K562 treated with DMSO at 1 percent for 4 hours (cell line): ENCODE measurements around the gene ZFC3H1. TPM values are rescaled to one million over a fixed set of nuclear protein-coding genes. Genes with fewer than 3 reads are reported as not detected.

Source experiments
- total RNA-seq: library from RNA; unstranded; fragments of 300-600 nt; gene quantifications from 2 replicates; pipeline ENCODE4 v1.2.3, GENCODE V29; 2022; ENCODE audit not compliant: insufficient read depth

The ZFC3H1 gene, protein sequence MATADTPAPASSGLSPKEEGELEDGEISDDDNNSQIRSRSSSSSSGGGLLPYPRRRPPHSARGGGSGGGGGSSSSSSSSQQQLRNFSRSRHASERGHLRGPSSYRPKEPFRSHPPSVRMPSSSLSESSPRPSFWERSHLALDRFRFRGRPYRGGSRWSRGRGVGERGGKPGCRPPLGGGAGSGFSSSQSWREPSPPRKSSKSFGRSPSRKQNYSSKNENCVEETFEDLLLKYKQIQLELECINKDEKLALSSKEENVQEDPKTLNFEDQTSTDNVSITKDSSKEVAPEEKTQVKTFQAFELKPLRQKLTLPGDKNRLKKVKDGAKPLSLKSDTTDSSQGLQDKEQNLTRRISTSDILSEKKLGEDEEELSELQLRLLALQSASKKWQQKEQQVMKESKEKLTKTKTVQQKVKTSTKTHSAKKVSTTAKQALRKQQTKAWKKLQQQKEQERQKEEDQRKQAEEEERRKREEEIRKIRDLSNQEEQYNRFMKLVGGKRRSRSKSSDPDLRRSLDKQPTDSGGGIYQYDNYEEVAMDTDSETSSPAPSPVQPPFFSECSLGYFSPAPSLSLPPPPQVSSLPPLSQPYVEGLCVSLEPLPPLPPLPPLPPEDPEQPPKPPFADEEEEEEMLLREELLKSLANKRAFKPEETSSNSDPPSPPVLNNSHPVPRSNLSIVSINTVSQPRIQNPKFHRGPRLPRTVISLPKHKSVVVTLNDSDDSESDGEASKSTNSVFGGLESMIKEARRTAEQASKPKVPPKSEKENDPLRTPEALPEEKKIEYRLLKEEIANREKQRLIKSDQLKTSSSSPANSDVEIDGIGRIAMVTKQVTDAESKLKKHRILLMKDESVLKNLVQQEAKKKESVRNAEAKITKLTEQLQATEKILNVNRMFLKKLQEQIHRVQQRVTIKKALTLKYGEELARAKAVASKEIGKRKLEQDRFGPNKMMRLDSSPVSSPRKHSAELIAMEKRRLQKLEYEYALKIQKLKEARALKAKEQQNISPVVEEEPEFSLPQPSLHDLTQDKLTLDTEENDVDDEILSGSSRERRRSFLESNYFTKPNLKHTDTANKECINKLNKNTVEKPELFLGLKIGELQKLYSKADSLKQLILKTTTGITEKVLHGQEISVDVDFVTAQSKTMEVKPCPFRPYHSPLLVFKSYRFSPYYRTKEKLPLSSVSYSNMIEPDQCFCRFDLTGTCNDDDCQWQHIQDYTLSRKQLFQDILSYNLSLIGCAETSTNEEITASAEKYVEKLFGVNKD (N-terminal part only)
- 15.1 and 25.9 TPM in 2 replicates for total RNA-seq

DNA sequence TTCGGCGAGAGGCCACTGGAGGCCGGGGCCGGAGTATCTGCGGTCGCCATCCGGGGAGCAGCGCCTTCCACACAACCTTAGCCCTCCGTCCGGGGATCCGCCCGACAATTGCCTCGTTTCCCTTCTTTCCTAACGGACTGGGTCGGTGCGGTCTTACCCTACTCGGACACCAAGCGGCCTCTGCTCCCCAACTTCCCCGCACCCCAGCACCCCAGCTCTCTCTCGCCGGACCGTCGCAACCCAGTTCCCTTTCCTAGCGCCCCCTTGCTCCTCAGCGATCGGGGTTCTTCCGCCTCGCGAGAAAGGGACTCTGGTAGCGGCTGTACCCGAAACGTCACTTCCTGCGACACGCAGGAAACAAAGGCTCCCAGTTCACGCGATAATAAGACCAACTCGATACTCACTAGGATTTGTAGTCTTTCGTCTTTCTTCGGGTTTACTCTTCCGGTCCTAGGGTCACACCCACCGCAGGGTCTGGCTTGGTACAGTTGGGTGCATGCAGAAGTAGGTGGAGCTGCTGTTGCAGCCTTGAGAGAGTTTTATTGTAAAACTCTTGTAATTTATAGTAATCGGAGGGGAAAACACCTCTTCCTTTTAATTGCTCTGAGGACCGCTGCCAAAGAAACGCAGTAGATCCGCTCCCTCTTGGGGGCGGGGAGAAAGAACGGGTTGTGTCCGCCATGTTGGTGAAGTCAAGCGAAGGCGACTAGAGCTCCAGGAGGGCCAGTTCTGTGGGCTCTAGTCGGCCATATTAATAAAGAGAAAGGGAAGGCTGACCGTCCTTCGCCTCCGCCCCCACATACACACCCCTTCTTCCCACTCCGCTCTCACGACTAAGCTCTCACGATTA is at the start of gene ZFC3H1, which contains the start of gene THAP2:
Gene ZFC3H1 (minus strand): TSS at position 288 of the 850 bp plus-strand sequence. CDS start 238 bp downstream, at position 50.
Gene THAP2 (plus strand): TSS at position 741 of the 850 bp plus-strand sequence. CDS start 209 bp downstream, outside the sequence.

DNA sequence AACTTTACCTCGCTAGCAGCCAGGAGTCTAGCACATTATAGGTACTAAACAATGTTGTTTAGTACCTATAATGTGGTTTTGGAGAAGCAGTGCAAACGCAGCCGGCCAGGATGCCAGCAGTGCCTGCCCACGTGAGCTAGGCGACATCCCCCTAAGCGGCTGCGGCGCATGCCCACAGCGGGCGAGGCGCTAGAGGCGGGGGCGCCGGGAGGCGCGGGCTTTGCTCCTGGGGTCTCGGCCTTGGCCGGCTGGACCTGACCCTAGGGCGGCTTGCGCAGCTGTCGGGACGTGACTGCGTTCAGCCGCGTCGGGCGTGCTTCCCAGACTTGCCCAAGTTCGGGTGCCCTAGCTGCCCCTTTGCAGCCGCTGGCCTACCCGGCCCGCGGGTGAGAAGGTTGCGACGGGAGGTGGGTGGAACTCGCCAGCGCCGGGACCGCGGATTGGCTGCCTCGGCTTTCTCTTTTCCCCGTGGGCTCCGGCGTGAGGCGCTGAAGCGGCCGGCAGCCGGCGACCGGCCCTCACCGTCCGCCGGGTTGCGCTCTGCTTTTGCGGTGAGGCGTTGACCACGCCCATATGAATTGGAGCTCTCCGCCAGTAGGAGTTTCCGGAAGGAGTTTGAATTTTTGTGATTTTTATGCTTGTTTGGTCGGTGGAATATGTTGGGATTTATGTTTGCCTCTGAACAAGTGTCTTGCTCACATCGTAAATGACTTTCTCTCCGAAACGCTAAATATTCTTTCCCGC is 22.4 kb upstream of the ZFC3H1 start, which contains the start of gene TMEM19:
Gene TMEM19 (plus strand): TSS at position 169 of the 744 bp plus-strand sequence. CDS start 599 bp downstream, outside the sequence.

Other genes with a start within 250 kb of the ZFC3H1 start
- gene LGR5, start 224.1 kb downstream of the ZFC3H1 start, total RNA-seq: not detected in 2 replicates
- gene THAP2, start 453 bp upstream of the ZFC3H1 start, total RNA-seq: 4.4 and 4.7 TPM in 2 replicates
- gene TMEM19, start 22.2 kb upstream of the ZFC3H1 start, total RNA-seq: 5.2 and 6.5 TPM in 2 replicates
- 7.8 and 9.0 TPM in 2 replicates for gene RAB21, start 91.0 kb upstream of the ZFC3H1 start, total RNA-seq
- gene TBC1D15, start 175.9 kb upstream of the ZFC3H1 start, total RNA-seq: 21.4 and 25.7 TPM in 2 replicates